Measurements from ENCODE around the gene CBX1. TPM values are rescaled to one million over a fixed set of nuclear protein-coding genes. Genes with fewer than 3 reads are reported as not detected.

CBX1 gene
- total RNA-seq, 1 experiment from 2014 or later, result 157 TPM

DNA sequence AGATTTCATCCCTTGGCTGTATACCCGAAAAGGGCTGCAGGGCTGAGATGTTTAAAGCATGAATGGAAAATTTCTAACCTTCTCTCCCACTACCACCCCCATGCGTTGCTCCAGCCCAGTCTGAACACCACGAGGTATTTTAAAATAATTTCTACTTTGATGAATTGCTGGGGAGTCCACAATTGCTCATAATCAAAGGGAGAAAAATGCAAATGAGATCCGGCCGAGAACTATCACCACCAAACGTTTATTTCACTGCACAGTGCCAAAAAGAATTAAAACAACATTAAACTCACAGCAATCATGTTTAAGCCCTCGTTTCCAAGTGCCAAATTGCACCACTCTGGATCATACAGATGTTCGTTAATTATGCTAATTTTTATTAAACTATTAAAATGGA, 43.0 kb upstream of the CBX1 start:
- peaks cover 4% of the 10 kb centered on the region; the same call in 1 of the 2 replicates for H3K27me3 ChIP-seq (ENCODE audit: control insufficient read depth, insufficient read depth, low read length)

GRCh38 chr17:48143629-48144028, 42.4 kb upstream of the CBX1 start:
- Histone ChIP-seq H3K9me3 (ENCODE audit: control insufficient read depth, insufficient read depth, low read depth, low read length) (no peaks in the 10 kb centered on the region), H3K4me1 (ENCODE audit: control insufficient read depth, insufficient read depth, low read length) (peaks cover 8% of the 10 kb centered on the region; the same call in 1 of the 2 replicates), H3K27ac (ENCODE audit: low read length) (no peak overlapping the region), H3K4me3 (ENCODE audit: low read depth in 2 of 2, low read length in 2 of 2) (no peak overlapping the region), H3K36me3 (ENCODE audit: control insufficient read depth, insufficient read depth, low read length) (no peaks in the 10 kb centered on the region), H3K27me3 (ENCODE audit: control insufficient read depth, insufficient read depth, low read length) (peaks cover 4% of the 10 kb centered on the region; the same call in 1 of the 2 replicates)
- no peak for DNase-seq (ENCODE audit: low read depth, low spot score)
- in situ Hi-C loops (cut with HindIII; ENCODE audit: low pct_unique_long_range_greater_than_20kb, low sequenced_read_pairs) (no loop called here), intact Hi-C loops (cut with micrococcal nuclease; ENCODE audit: unreplicated experiment) (no loop called here)
- ATAC-seq, result peak; percentile 23; the same call in 1 of the 2 replicates
- BruUV-seq (replicated peaks), result no TSS peak
- POLR2A ChIA-PET, result no interaction called here
- TF ChIP-seq, protein P1, sequence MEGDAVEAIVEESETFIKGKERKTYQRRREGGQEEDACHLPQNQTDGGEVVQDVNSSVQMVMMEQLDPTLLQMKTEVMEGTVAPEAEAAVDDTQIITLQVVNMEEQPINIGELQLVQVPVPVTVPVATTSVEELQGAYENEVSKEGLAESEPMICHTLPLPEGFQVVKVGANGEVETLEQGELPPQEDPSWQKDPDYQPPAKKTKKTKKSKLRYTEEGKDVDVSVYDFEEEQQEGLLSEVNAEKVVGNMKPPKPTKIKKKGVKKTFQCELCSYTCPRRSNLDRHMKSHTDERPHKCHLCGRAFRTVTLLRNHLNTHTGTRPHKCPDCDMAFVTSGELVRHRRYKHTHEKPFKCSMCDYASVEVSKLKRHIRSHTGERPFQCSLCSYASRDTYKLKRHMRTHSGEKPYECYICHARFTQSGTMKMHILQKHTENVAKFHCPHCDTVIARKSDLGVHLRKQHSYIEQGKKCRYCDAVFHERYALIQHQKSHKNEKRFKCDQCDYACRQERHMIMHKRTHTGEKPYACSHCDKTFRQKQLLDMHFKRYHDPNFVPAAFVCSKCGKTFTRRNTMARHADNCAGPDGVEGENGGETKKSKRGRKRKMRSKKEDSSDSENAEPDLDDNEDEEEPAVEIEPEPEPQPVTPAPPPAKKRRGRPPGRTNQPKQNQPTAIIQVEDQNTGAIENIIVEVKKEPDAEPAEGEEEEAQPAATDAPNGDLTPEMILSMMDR (IDR thresholded peaks at IDR 0.05), result no peak
- TF ChIP-seq POLR2AphosphoS5 (IDR thresholded peaks at IDR 0.05; ENCODE audit: low read depth, low read length), result no peak
- TF ChIP-seq, protein P2, sequence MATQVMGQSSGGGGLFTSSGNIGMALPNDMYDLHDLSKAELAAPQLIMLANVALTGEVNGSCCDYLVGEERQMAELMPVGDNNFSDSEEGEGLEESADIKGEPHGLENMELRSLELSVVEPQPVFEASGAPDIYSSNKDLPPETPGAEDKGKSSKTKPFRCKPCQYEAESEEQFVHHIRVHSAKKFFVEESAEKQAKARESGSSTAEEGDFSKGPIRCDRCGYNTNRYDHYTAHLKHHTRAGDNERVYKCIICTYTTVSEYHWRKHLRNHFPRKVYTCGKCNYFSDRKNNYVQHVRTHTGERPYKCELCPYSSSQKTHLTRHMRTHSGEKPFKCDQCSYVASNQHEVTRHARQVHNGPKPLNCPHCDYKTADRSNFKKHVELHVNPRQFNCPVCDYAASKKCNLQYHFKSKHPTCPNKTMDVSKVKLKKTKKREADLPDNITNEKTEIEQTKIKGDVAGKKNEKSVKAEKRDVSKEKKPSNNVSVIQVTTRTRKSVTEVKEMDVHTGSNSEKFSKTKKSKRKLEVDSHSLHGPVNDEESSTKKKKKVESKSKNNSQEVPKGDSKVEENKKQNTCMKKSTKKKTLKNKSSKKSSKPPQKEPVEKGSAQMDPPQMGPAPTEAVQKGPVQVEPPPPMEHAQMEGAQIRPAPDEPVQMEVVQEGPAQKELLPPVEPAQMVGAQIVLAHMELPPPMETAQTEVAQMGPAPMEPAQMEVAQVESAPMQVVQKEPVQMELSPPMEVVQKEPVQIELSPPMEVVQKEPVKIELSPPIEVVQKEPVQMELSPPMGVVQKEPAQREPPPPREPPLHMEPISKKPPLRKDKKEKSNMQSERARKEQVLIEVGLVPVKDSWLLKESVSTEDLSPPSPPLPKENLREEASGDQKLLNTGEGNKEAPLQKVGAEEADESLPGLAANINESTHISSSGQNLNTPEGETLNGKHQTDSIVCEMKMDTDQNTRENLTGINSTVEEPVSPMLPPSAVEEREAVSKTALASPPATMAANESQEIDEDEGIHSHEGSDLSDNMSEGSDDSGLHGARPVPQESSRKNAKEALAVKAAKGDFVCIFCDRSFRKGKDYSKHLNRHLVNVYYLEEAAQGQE (IDR thresholded peaks at IDR 0.05; ENCODE audit: insufficient read depth in 1 of 2, low read depth in 2 of 2, low read length in 1 of 2), result no peak
- no peak for TF ChIP-seq SIN3A (IDR thresholded peaks at IDR 0.05; ENCODE audit: borderline replicate concordance, insufficient read depth, low read depth, low read length)
- TF ChIP-seq TCF7L2 (IDR thresholded peaks at IDR 0.05; ENCODE audit: low read depth, low read length), result no peak
- CTCF ChIA-PET, result interaction anchor here (0.7 kb wide), 1 partner anchor 13 kb away, joined by 4 read pairs; no protein-coding TSS in a partner anchor

More for the DNA sequence above, 43.0 kb upstream of the CBX1 start:
- ChIA-PET POLR2A (no interaction called here), CTCF (no interaction called here)
- in situ Hi-C loops (cut with HindIII; ENCODE audit: low pct_unique_long_range_greater_than_20kb, low sequenced_read_pairs) (no loop called here), intact Hi-C loops (cut with micrococcal nuclease; ENCODE audit: unreplicated experiment) (no loop called here)
- ATAC-seq, result no peak
- no peak for DNase-seq (ENCODE audit: low read depth, low spot score)
- no peak for TF ChIP-seq POLR2AphosphoS5 (IDR thresholded peaks at IDR 0.05; ENCODE audit: low read depth, low read length)
- no peak for TF ChIP-seq TCF7L2 (IDR thresholded peaks at IDR 0.05; ENCODE audit: low read depth, low read length)
- TF ChIP-seq, protein P1 (IDR thresholded peaks at IDR 0.05), result no peak
- no peak for TF ChIP-seq SIN3A (IDR thresholded peaks at IDR 0.05; ENCODE audit: borderline replicate concordance, insufficient read depth, low read depth, low read length)
- TF ChIP-seq, protein P2 (IDR thresholded peaks at IDR 0.05; ENCODE audit: insufficient read depth in 1 of 2, low read depth in 2 of 2, low read length in 1 of 2), result no peak
- Histone ChIP-seq H3K27ac (ENCODE audit: low read length) (no peak overlapping the region), H3K4me3 (ENCODE audit: low read depth in 2 of 2, low read length in 2 of 2) (no peak overlapping the region), H3K4me1 (ENCODE audit: control insufficient read depth, insufficient read depth, low read length) (peaks cover 8% of the 10 kb centered on the region; the same call in 1 of the 2 replicates), H3K9me3 (ENCODE audit: control insufficient read depth, insufficient read depth, low read depth, low read length) (no peaks in the 10 kb centered on the region), H3K36me3 (ENCODE audit: control insufficient read depth, insufficient read depth, low read length) (no peaks in the 10 kb centered on the region)
- no TSS peak for BruUV-seq (replicated peaks)
